A549 (cell line): ENCODE results near the gene HAND2. TPM values are rescaled to one million over a fixed set of nuclear protein-coding genes. Genes with fewer than 3 reads are reported as not detected.

Source experiments
- ATAC-seq, 2 experiments: fragments of 200-7000 bp in 1 of 2; fragments of >200 bp in 1 of 2; cut with Nextera tagmentation in 1 of 2; cut with Tn5 transposase in 1 of 2; 3 replicates each; pipeline versions ENCODE4 v1.8.0 to v1.9.1; 2018 to 2020; ENCODE audit warnings: mild to moderate bottlenecking in 1 of 2, moderate library complexity in 1 of 2
- CTCF ChIA-PET: fragments of 300-600 bp; sonication (Branson Sonifier 250); formaldehyde crosslinking; extraction: SDS; loops from one replicate; lab custom pipeline; 2021; ENCODE audit warnings: antibody characterized with exemption, inconsistent platforms; lab: Yijun Ruan, JAX
- POLR2A ChIA-PET: fragments of 350-600 bp; formaldehyde crosslinking; extraction: SDS; loops from one replicate; lab custom pipeline; 2021; ENCODE audit warnings: antibody characterized with exemption, inconsistent platforms; lab: Yijun Ruan, JAX
- DNase-seq, 2 experiments: peaks; one replicate each; pipeline versions ENCODE4 v3.0.0 to v3.0.0-alpha.2; 2011 to 2016; ENCODE audit warnings: low read depth in 1 of 2, low spot score in 1 of 2
- FAIRE-seq: peaks from 2 replicates; lab custom pipeline; 2011; peaks lifted over from hg19 to GRCh38; lab: Jason Lieb, UNC
- H3K27ac ChIP-seq, 2 experiments: fragments of >200 bp; sonication (Bioruptor Twin); formaldehyde crosslinking; 3 replicates each; pipeline ENCODE4 v1.5.1; 2016 to 2017
- H3K4me1 ChIP-seq: fragments of >200 bp; sonication (Bioruptor Twin); formaldehyde crosslinking; 3 replicates; pipeline ENCODE4 v1.6.1; 2016
- H3K4me2 ChIP-seq: fragments of >200 bp; sonication (Bioruptor Twin); formaldehyde crosslinking; 3 replicates; pipeline ENCODE4 v1.6.1; 2016
- H3K4me3 ChIP-seq: fragments of >200 bp; sonication (Bioruptor Twin); formaldehyde crosslinking; 3 replicates; pipeline ENCODE4 v1.5.1; 2016
- H3K9me3 ChIP-seq: fragments of >200 bp; sonication (Bioruptor Twin); formaldehyde crosslinking; 3 replicates; pipeline ENCODE4 v1.6.1; 2016
- BHLHE40 ChIP-seq: IDR thresholded peaks from 2 replicates; pipeline ENCODE4 v1.6.1; 2012; ENCODE audit warnings: low read depth, low read length, inconsistent platforms
- CEBPB ChIP-seq, 2 experiments: fragments of >200 bp in 1 of 2; sonication (Bioruptor Twin) in 1 of 2; formaldehyde crosslinking in 1 of 2; IDR thresholded peaks; 2 replicates each; pipeline ENCODE4 v1.6.1; 2012 to 2016
- CHD4 ChIP-seq: fragments of 200-600 bp; sonication (generic); IDR thresholded peaks from 2 replicates; pipeline ENCODE4 v1.6.1; 2016; ENCODE audit warnings: antibody characterized with exemption, mild to moderate bottlenecking, borderline replicate concordance
- ELK1 ChIP-seq: fragments of 150-350 bp; IDR thresholded peaks from 2 replicates; pipeline ENCODE4 v1.6.1; 2014; ENCODE audit warnings: low read depth, mild to moderate bottlenecking, low read length
- ESRRA ChIP-seq: fragments of 150-350 bp; IDR thresholded peaks from 2 replicates; pipeline ENCODE4 v1.6.1; 2014; ENCODE audit warnings: mild to moderate bottlenecking, low read length, borderline replicate concordance
- FOXS1 ChIP-seq: fragments of 250-450 bp; sonication (Bioruptor Pico); IDR thresholded peaks from 2 replicates; pipeline ENCODE4 v1.5.0; 2020; ENCODE audit warnings: mild to moderate bottlenecking, moderate library complexity
- HDAC2 ChIP-seq: fragments of 200-600 bp; sonication (generic); IDR thresholded peaks from 2 replicates; pipeline ENCODE4 v1.6.1; 2016
- HOXB5 ChIP-seq: fragments of 250-450 bp; sonication (Bioruptor Pico); IDR thresholded peaks from 2 replicates; pipeline ENCODE4 v1.5.0; 2020; ENCODE audit warnings: mild to moderate bottlenecking, moderate library complexity
- KDM1A ChIP-seq: fragments of 200-600 bp; sonication (generic); IDR thresholded peaks from 2 replicates; pipeline ENCODE4 v1.6.1; 2016; ENCODE audit warnings: low read depth, mild to moderate bottlenecking
- MAFK ChIP-seq: fragments of 450-650 bp; IDR thresholded peaks from 2 replicates; pipeline ENCODE4 v1.6.1; 2014; ENCODE audit not compliant: partially characterized antibody
- NFE2L2 ChIP-seq: fragments of 150-350 bp; conservative IDR thresholded peaks from 2 replicates; pipeline ENCODE4 v1.6.1; 2014; ENCODE audit warnings: low read length
- NR3C1 ChIP-seq: fragments of >200 bp; sonication (Bioruptor Twin); formaldehyde crosslinking; IDR thresholded peaks from 3 replicates; pipeline ENCODE4 v1.6.1; 2017
- POLR2A ChIP-seq: IDR thresholded peaks from 2 replicates; pipeline ENCODE4 v1.6.1; 2012; ENCODE audit warnings: mild to moderate bottlenecking, low read length
- POLR2AphosphoS2 ChIP-seq: conservative IDR thresholded peaks from 2 replicates; pipeline ENCODE4 v1.6.1; 2012; ENCODE audit warnings: low read length, improper control_type of control experiment, inconsistent platforms
- RAD21 ChIP-seq, 2 experiments: fragments of >200 bp in 1 of 2; sonication (Bioruptor Twin) in 1 of 2; formaldehyde crosslinking in 1 of 2; IDR thresholded peaks in 1 of 2; conservative IDR thresholded peaks in 1 of 2; 2 replicates in 1 of 2; 3 replicates in 1 of 2; pipeline ENCODE4 v1.6.1; 2012 to 2018; ENCODE audit warnings: inconsistent platforms in 1 of 2
- RFX5 ChIP-seq: fragments of 450-650 bp; IDR thresholded peaks from 2 replicates; pipeline ENCODE4 v1.7.1; 2014; ENCODE audit warnings: antibody characterized with exemption, mild to moderate bottlenecking, moderate library complexity
- SREBF2 ChIP-seq: fragments of 450-650 bp; IDR thresholded peaks from 2 replicates; pipeline ENCODE4 v1.6.1; 2014; ENCODE audit warnings: mild to moderate bottlenecking, moderate library complexity
- USF2 ChIP-seq: fragments of 450-650 bp; IDR thresholded peaks from 2 replicates; pipeline ENCODE4 v1.6.1; 2014; ENCODE audit warnings: antibody characterized with exemption
- ZC3H11A ChIP-seq: fragments of 450-650 bp; IDR thresholded peaks from 2 replicates; pipeline ENCODE4 v1.6.1; 2014; ENCODE audit warnings: antibody characterized with exemption, mild to moderate bottlenecking
- WGBS: methylation state at CpG from one replicate; pipeline ENCODE4 v1.1.6; 2017; ENCODE audit errors: missing lambda C conversion rate; 5-methylcytosine and 5-hydroxymethylcytosine counted together
- polyA plus RNA-seq, 4 experiments: library from polyadenylated mRNA; depleted of rRNA in 3 of 4; stranded (reverse); fragments of >200 nt; fragmentation: RNase III in 1 of 4; extraction: RNeasy Plus Mini Kit Qiagen cat#74134 plus additional on column Dnase treatment in 1 of 4; gene quantifications; 2 replicates in 3 of 4; 3 replicates in 1 of 4; pipeline ENCODE4 v1.2.3, GENCODE V29; 2011 to 2017
- TF ChIP-seq, protein P1 (sequence below): IDR thresholded peaks from 2 replicates; pipeline ENCODE4 v1.6.1; 2012
- TF ChIP-seq, protein P2 (sequence below): IDR thresholded peaks from 2 replicates; pipeline ENCODE4 v1.6.1; 2012; ENCODE audit warnings: low read depth, borderline replicate concordance
- TF ChIP-seq, protein P3 (sequence below): IDR thresholded peaks from 2 replicates; pipeline ENCODE4 v1.6.1; 2012
- TF ChIP-seq, protein P4 (sequence below): fragments of 200-600 bp; sonication (generic); IDR thresholded peaks from 2 replicates; pipeline ENCODE4 v1.6.1; 2016; ENCODE audit warnings: antibody characterized with exemption, mild to moderate bottlenecking, moderate library complexity

Gene HAND2
- polyA plus RNA-seq, 2 of the 4 experiments (the other 2 are of a cell fraction): 0.44 to 0.63 TPM

DNA sequence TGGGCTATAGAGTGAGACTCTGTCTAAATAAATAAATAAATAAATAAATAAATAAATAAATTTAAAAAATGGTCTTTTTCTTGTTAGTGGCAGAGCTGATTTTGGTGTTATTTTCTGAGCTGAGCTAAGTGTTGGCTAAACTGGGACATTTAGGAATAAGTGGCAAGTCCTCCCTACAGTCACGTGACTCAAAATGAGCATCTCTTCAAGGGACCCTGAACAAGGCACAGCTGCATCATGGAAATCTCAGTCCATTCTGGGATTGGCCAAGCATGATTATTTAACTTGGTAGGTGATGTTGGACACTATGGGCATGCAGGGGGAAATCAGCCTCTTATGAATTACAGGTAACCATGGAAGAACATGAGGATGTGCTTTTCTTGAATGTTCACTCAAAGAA is 42.0 kb downstream of the HAND2 start:
- Histone ChIP-seq H3K4me3 (no peak overlapping the region), H3K27ac (no peak overlapping the region), H3K4me2 (no peak overlapping the region), H3K4me1 (peaks cover 9% of the 10 kb centered on the region; the same call in 2 of the 3 replicates), H3K9me3 (no peaks in the 10 kb centered on the region)
- no peak for ATAC-seq
- CTCF ChIA-PET: interaction anchor here (1.0 kb wide), 1 partner anchor 502 kb away, joined by 3 read pairs; no protein-coding TSS in a partner anchor
- TF ChIP-seq, protein P1, sequence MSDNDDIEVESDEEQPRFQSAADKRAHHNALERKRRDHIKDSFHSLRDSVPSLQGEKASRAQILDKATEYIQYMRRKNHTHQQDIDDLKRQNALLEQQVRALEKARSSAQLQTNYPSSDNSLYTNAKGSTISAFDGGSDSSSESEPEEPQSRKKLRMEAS: no peak
- TF ChIP-seq, protein P2, sequence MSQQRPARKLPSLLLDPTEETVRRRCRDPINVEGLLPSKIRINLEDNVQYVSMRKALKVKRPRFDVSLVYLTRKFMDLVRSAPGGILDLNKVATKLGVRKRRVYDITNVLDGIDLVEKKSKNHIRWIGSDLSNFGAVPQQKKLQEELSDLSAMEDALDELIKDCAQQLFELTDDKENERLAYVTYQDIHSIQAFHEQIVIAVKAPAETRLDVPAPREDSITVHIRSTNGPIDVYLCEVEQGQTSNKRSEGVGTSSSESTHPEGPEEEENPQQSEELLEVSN: no peak
- no peak for TF ChIP-seq KDM1A
- TF ChIP-seq POLR2AphosphoS2: no peak
- no peak for TF ChIP-seq RFX5
- 0 out of 2 replicates have a peak, but pooled peaks have one; percentile 18 for TF ChIP-seq ZC3H11A
- no peak for TF ChIP-seq NR3C1
- WGBS: 91% methylated on average over 1 of the region's 1 CpG
- DNase-seq: no peak
- no peak for FAIRE-seq
- POLR2A ChIA-PET: no interaction called here

DNA sequence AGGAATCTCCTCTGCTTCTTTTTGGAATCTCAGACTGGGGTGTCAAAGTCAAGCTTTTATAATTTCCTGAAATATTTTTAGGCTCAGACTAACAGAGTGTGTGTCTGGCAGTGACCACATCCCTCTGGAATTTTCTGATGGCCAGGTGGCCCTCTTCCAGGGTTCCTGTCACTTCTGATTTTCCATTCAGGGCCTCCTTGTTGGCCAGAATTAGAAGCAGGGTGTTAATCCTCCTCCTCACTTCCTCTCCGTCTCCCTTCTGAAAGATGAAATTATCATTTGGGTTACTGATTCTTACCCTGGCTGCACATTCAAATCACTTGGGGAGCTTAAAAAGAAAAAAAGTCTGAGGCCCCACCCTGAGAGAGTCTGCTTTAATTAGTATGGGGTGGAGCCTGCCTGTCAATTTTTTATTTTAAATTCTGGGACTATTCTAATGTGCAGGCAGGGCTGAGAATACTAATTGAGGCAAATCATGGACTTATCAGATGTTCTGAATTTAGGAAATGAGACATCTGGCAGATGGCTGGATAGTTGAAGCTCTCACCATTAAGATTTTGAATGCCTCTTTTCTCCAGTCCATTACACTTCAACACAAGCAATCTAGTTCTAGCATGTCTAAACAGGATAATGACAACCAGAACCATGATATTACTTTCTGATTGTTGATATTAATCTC is 43.2 kb downstream of the HAND2 start:
- ChIA-PET POLR2A (no interaction called here), CTCF (interaction anchor here (1.0 to 1.9 kb wide), 2 partner anchors 7 to 19 kb away, joined by 5 to 6 read pairs; no protein-coding TSS in a partner anchor)
- peaks cover 9% of the 10 kb centered on the region; the same call in 2 of the 3 replicates for H3K4me1 ChIP-seq
- FAIRE-seq (no peak), ATAC-seq (no peak), DNase-seq (no peak)
- WGBS: 94% methylated on average over 1 of the region's 1 CpG
- H3K4me2 ChIP-seq: no peak overlapping the region
- H3K4me3 ChIP-seq: no peak overlapping the region
- TF ChIP-seq USF2 (no peak), HOXB5 (CRISPR knock-in tag) (no peak), ZC3H11A (no peak), RAD21 (conservative IDR thresholded peaks at IDR 0.05 in 1 of 2, IDR thresholded peaks at IDR 0.05 in 1 of 2) (no peak), FOXS1 (CRISPR knock-in tag) (no peak), MAFK (no peak), CEBPB (IDR thresholded peaks at IDR 0.05) (no peak), ELK1 (no peak)
- H3K27ac ChIP-seq: no peak overlapping the region
- no peaks in the 10 kb centered on the region for H3K9me3 ChIP-seq

GRCh38 chr4:173485164-173485563 is 44.9 kb downstream of the HAND2 start:
- 93% methylated on average over 1 of the region's 1 CpG for WGBS
- ChIA-PET POLR2A (no interaction called here), CTCF (interaction anchor here (1.9 kb wide), 1 partner anchor 9 kb away, joined by 5 read pairs; no protein-coding TSS in a partner anchor)
- Histone ChIP-seq H3K4me2 (no peak overlapping the region), H3K27ac (no peak overlapping the region), H3K4me3 (no peak overlapping the region), H3K9me3 (no peaks in the 10 kb centered on the region), H3K4me1 (no peaks in the 10 kb centered on the region)
- no peak for DNase-seq
- ATAC-seq: no peak
- FAIRE-seq: no peak
- TF ChIP-seq POLR2A: no peak
- TF ChIP-seq FOXS1 (CRISPR knock-in tag): no peak
- no peak for TF ChIP-seq BHLHE40
- TF ChIP-seq HDAC2: no peak
- TF ChIP-seq NFE2L2: no peak
- no peak for TF ChIP-seq RAD21 (conservative IDR thresholded peaks at IDR 0.05 in 1 of 2, IDR thresholded peaks at IDR 0.05 in 1 of 2)
- TF ChIP-seq ZC3H11A: no peak
- TF ChIP-seq SREBF2: no peak
- no peak for TF ChIP-seq ESRRA
- TF ChIP-seq, protein P2: no peak
- TF ChIP-seq, protein P3, sequence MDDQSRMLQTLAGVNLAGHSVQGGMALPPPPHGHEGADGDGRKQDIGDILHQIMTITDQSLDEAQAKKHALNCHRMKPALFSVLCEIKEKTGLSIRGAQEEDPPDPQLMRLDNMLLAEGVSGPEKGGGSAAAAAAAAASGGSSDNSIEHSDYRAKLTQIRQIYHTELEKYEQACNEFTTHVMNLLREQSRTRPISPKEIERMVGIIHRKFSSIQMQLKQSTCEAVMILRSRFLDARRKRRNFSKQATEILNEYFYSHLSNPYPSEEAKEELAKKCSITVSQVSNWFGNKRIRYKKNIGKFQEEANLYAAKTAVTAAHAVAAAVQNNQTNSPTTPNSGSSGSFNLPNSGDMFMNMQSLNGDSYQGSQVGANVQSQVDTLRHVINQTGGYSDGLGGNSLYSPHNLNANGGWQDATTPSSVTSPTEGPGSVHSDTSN: no peak
- no peak for TF ChIP-seq MAFK
- TF ChIP-seq CHD4: no peak
- TF ChIP-seq, protein P4, sequence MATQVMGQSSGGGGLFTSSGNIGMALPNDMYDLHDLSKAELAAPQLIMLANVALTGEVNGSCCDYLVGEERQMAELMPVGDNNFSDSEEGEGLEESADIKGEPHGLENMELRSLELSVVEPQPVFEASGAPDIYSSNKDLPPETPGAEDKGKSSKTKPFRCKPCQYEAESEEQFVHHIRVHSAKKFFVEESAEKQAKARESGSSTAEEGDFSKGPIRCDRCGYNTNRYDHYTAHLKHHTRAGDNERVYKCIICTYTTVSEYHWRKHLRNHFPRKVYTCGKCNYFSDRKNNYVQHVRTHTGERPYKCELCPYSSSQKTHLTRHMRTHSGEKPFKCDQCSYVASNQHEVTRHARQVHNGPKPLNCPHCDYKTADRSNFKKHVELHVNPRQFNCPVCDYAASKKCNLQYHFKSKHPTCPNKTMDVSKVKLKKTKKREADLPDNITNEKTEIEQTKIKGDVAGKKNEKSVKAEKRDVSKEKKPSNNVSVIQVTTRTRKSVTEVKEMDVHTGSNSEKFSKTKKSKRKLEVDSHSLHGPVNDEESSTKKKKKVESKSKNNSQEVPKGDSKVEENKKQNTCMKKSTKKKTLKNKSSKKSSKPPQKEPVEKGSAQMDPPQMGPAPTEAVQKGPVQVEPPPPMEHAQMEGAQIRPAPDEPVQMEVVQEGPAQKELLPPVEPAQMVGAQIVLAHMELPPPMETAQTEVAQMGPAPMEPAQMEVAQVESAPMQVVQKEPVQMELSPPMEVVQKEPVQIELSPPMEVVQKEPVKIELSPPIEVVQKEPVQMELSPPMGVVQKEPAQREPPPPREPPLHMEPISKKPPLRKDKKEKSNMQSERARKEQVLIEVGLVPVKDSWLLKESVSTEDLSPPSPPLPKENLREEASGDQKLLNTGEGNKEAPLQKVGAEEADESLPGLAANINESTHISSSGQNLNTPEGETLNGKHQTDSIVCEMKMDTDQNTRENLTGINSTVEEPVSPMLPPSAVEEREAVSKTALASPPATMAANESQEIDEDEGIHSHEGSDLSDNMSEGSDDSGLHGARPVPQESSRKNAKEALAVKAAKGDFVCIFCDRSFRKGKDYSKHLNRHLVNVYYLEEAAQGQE: no peak
- TF ChIP-seq ELK1: no peak
- no peak for TF ChIP-seq POLR2AphosphoS2
